GM21390 (cell line): ENCODE measurements around the gene TPRG1L.
"Not testable (repeated sequence)": the region's sequence is repeated elsewhere in the genome, so short reads cannot be mapped to it uniquely, and the experiment has no call there.

Experiments
- ATAC-seq: cut with Tn5 transposase; IDR thresholded peaks from one replicate; pipeline ENCODE4 v1.9.1; 2021; ENCODE audit not compliant: unreplicated experiment

The TPRG1L gene

DNA sequence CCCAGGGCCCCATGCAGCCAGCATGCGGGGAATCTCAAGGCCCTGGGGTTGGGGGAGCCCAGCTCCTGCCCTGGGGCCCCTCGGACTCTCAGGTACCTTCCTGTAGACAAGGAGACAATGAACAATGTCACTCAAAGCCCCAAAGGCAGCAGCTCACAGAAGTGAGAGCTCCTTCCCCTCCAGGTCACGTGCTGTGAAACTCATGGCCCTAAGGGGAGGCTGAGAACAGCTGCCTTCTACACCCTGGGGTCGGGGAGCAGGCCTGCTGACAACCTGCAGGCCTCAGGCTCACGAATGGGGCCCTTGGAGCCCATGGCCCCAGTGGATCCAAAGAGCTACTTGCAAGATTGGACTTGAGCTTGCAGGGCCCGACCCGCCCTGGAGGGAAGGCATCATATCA, 16.7 kb upstream of the TPRG1L start:
- no peak for ATAC-seq

DNA sequence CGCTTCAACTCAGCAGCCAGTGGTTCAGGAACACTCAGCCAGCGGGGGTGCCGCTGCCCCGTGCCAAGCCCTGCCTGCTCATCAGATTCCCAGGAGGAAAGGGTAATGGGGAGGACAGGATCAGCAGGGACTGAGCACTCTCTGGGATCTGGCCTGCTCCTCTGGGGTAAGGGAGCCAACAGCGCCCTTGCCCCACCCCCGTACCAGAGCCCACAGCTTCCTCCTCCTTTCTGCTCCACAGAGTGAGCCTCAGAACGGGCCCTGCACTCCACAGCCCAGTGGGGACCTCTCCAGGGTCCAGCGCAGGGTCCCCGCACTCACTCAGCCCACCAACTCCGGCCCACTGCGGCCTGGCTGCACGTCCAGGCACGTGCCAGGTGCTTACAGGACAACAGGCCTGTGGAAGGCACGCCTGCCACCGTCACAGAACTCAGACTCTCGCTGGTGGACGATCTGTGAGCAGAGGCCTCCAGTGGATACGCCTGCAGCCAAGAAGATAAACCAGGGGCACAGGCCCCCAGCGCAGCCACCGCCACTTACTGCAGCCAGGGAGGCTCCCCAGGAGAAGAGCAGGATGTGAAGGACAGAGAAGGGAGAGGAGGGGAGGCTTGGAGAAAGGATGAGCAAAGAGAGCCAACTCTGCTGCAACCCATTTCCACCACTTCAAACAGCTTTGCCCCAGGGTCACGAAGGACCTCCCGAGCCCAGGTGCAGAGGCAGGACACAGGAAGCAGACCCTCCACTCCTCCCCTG, 15.6 kb upstream of the TPRG1L start:
- no peak for ATAC-seq

GRCh38 chr1:3609769-3610526, 14.9 kb upstream of the TPRG1L start:
- ATAC-seq = no peak

DNA sequence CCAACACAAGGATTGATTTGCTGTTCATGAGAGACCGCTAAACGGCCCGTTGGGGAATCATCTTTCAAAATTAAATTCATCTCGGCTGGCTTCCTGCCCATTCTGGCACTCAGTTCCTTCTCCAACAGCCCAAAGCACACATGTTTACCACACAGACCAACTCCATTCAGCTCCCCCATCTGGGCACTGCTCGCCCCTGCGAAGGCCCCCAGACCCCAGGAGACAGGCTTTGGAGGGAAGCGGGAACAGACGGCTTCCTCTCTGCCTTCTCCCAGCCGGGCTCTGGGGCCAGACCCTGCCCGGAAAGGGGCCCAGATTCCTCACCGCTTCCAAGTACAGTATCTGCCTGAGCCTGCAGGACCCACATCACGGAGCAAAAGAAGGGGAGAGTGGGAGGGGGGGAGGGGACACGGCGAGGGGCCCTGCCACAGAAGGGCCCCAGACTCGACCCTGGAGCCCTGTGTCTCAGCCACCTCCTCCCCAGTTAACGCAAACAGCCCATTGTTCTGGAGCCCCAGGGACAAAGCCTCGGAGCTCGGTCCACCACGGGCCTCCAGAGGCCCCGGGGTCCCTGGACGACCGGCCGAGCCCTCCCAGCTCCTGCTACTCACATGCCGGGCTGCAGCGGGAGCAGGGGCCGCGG, 14.2 kb upstream of the TPRG1L start:
- no peak for ATAC-seq

- no peak for ATAC-seq
These were observed 13.4 kb upstream of the TPRG1L start, which contains the start of gene MEGF6 for GRCh38 chr1:3611170-3612019. Gene MEGF6, minus strand, starts transcription at chr1:3611508. Its CDS starts 240 bp downstream, at chr1:3611268.

- no peak for ATAC-seq
These were observed 12.7 kb upstream of the TPRG1L start for GRCh38 chr1:3612123-3612522.

DNA sequence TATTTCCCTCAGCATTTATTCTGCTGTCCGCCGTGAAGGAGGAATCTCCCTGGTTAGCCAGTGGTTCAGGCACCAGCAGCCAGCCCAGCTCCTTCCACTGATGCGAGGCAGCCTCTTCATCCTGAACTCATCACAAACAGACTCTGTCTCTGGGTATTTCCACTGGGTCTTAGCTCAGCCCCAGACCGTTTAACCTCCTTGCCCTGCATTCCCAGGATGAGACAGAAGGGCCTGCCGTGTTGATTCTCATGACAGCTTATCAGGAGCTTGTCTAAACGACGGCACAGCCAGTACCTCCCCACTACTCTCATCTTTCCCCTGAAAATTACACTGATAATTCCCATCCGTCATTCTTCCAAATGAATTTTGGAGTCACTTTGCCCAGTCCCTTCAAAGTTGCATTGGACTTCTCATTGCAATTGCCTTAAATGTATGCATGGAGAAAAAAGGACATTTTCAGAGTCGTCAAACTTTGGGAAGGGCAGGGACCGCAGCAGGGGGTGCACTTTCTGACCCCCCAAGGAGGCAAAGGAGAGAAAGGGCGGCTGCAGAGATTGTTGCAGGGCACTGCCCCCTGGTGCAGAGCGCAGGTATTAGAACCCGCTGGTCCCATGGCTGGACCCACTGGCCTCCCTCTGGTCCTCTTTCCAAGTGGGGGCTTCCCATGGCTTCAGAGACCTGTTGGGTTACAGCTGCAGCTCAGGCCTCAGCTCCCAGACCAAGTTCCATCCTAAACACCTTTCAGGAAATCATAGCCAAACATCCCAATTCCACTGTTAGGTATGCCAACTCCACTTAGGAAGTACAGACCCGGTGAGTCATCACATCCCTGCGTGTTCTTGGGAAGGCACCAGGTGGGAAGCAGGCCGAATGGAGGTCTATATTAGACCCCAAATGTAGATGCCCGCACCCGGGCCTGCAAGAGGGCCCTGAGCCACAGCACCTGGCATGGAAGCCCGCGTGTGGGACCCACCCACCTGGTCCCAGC, 9.8 kb upstream of the TPRG1L start:
- ATAC-seq = no peak

DNA sequence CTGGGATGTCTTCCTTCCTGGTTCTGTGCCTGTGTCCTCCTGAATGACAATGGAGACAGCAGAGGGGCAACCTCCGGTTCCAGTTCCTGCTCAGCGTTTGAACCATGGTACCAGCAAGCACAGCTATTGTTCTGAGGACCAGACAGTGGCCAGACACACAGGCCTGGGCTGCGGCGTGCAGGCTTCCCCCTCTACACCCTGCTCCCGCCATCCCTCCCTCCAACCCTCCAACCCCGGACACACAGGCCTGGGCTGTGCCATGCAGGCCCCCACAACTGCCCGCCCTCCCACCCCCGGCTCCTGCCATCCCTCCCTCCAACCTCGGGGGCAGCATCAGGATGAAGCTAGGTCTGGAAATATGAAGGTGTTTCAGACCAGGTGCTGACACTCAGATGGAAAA, 8.0 kb upstream of the TPRG1L start:
- ATAC-seq = no peak

- no peak for ATAC-seq
These were observed 6.9 kb upstream of the TPRG1L start for GRCh38 chr1:3617806-3618345.

- no peak for ATAC-seq
These were observed 6.3 kb upstream of the TPRG1L start for GRCh38 chr1:3618531-3618880.

DNA sequence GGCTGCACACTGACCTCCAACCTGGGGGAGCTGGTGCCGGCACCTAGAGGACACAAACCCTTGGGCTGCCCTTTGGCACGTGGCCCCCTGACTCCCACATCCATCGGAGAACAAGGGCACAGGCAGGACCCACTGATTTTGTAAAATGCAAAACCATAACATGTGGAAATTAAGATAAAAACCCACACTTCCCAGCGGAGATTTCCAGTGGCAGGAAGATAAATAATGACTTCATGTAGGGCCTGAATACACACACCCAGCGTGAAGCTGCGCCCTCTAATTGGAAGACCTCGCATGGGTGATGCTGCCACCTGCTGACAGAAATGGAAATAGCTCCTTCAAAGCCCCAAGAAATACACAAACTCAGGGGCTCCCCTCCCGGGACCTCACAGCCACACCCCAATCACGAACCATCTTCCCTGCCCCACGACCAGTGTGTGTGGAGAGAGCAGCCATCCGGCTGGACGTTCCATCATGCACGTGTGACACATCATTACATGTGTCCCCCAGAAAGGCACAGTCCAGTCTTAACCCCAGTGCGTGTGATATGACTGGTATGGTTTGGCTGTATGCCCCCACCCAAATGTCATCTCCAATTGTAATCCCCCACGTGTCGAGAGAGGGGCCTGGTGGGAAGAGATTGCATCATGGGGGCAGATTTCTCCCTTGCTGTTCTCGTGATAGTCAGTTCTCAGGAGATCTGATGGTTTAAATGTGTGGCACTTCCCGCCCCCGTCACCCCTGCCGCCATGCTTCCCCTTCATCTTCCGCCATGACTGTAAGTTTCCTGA, 5.7 kb upstream of the TPRG1L start:
- ATAC-seq = no peak

- ATAC-seq = no peak
These were observed 4.1 kb upstream of the TPRG1L start for GRCh38 chr1:3620708-3621107.

DNA sequence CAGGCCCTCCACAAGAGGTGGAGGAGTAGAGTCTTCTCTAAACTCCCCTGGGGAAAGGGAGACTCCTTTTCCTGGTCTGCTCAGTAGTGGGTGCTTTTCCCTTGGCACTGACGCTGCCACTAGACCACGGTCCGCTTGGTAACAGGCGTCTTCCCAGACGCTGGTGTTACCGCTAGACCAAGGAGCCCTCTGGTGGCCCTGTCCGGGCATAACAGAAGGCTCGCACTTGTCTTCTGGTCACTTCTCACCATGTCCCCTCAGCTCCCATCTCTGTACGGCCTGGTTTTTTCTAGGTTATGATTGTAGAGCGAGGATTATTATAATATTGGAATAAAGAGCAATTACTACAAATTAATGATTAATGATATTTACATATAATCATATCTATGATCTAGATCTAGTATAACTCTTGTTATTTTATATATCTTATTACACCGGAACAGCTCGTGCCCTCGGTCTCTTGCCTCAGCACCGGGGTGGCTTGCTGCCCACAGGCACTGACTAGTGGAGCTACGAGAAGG, 3.6 kb upstream of the TPRG1L start:
- ATAC-seq = not testable (repeated sequence)

- not testable (repeated sequence) for ATAC-seq
These were observed 2.7 kb upstream of the TPRG1L start for GRCh38 chr1:3622102-3622501.

GRCh38 chr1:3623441-3624199, 1.2 kb upstream of the TPRG1L start:
- ATAC-seq = no peak

GRCh38 chr1:3625151-3625907, 514 bp downstream of the TPRG1L start:
- ATAC-seq = peak; percentile 18

- ATAC-seq = no peak
These were observed 1.2 kb downstream of the TPRG1L start for GRCh38 chr1:3626025-3626424.
